PC-3 (cell line): ENCODE measurements around the gene SLC35F1.

ENCODE experiments used
- CTCF ChIP-seq: fragments of 300-600 bp; sonication (generic); conservative IDR thresholded peaks from 2 replicates; pipeline ENCODE4 v1.5.1; 2017; ENCODE audit warnings: antibody characterized with exemption, low read depth, mild to moderate bottlenecking, low read length
- EZH2 ChIP-seq: fragments of 300-600 bp; sonication (generic); IDR thresholded peaks from one replicate; pipeline ENCODE4 v1.6.1; 2017; ENCODE audit warnings: antibody characterized with exemption, mild to moderate bottlenecking, low read length; ENCODE audit not compliant: unreplicated experiment
- EZH2phosphoT487 ChIP-seq: fragments of 300-600 bp; sonication (generic); IDR thresholded peaks from 2 replicates; pipeline ENCODE4 v1.6.1; 2018; ENCODE audit warnings: mild to moderate bottlenecking, antibody characterized with exemption, low read length, borderline replicate concordance

- TF ChIP-seq EZH2phosphoT487: no peak
- no peak for TF ChIP-seq CTCF
- TF ChIP-seq EZH2: no peak
These were observed 446.5 kb downstream of the SLC35F1 start for GRCh38 chr6:118353564-118353963.
